HG03045 (cell line): ENCODE results near the gene APOF.
"Not testable (repeated sequence)": the region's sequence is repeated elsewhere in the genome, so short reads cannot be mapped to it uniquely, and the experiment has no call there.

Source experiments
- ATAC-seq: cut with Tn5 transposase; IDR thresholded peaks from one replicate; pipeline ENCODE4 v1.9.1; 2021; ENCODE audit warnings: mild to moderate bottlenecking, moderate library complexity; ENCODE audit not compliant: unreplicated experiment

The APOF gene

DNA sequence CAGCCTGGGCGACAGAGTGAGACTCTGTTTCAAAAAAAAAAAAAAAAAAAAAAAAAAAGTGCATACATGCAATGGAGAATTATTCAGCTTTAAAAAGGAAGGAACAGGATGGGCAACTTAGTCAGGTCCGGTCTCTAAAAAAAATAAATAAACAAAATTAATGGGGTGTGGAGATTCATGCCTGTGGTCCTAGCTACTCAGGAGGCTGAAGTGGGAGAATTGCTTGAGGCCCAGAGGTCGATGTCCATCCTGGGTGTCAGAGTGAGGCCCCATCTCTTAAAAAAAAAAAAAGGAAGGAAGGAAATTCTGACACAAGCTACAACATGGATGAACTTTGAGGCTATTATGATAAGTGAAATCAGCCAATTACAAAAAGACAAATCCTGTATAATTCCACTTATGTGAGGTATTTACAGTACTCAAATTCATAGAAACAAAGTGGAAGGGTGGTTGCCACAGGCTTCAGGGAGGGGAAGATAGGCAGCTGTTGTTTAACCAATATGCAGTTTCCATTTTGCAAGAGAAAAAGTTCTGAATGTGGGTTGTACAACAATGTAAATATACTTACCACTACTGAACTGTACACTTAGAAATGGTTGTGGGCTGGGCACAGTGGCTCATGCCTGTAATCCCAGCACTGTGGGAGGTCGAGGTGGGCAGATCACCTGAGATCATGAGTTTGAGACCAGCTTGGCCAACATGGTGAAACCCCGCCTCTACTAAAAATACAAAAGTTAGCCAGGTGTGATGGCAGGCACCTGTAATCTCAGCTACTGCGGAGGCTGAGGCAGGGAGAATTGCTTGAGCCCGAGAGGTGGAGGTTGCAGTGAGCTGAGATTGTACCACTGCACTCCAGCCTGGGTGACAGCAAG lies 12.3 kb upstream of the APOF start:
- peak; percentile 46 for ATAC-seq

DNA sequence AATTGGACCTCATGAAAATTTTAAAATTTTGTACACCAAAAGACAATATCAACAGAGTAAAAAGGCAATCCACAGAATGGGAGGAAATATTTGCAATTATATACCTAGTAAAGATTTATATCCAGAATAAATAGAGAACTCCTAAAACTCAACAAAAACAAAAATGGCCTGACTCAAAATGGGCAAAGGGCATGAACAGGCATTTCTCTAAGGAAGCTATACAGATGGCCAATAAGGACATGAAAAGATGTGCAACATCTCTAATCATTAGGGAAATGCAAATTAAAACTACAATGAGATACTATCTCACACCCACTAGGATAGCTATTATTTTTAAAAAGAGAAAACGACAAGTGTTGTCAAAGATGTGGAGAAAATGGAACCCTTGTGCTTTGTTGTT lies 10.9 kb upstream of the APOF start:
- ATAC-seq: no peak

DNA sequence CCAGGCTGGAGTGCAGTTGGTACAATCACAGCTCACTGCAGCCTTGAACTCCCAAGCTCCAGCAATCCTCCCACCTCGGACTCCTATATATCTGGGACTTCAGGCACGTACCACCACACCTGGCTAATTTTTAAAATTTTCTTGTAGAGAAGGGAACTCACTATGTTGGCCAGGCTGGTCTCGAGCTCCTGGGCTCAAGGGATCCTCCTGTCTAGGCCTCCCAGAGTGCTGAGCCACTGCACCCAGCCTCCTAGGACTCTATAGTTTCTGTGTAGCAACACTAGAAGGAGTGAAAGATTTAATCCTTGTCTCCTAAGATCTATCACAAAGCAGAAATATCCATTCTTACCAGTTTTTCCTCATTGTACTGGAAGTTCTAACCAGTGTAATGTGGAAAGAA lies 4.3 kb upstream of the APOF start:
- ATAC-seq: no peak

DNA sequence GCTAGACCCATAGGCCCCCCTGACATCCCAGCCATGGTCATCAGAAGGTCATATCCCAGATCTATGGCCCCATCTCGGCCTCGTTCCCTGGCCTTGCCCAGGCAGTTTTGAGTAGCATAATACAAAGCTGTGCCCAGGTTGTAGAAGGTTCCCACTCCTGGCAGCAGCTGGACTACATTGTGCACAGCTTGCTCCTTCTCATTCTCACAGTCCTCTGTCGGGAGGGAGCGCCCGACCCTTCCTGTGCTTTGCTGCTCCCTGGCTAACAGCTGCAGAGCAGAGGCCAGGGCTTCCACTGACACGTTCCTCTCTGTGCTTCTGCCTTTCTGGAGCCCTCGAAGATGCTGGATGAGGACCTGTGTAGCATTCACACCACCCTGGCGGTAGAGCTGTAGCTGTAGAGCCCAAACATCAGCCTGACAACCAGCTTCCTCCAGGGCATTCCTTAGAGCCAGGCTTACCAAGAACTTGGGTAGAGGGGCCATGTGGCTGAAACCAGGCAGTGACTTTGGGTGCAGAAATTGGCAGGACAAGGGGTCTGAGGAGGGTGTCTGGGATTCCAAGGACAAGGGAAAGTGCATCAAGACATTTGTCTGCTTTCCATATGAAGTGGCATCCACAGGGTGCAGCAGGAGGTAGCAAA lies 1.0 kb downstream of the APOF start:
- no peak for ATAC-seq

DNA sequence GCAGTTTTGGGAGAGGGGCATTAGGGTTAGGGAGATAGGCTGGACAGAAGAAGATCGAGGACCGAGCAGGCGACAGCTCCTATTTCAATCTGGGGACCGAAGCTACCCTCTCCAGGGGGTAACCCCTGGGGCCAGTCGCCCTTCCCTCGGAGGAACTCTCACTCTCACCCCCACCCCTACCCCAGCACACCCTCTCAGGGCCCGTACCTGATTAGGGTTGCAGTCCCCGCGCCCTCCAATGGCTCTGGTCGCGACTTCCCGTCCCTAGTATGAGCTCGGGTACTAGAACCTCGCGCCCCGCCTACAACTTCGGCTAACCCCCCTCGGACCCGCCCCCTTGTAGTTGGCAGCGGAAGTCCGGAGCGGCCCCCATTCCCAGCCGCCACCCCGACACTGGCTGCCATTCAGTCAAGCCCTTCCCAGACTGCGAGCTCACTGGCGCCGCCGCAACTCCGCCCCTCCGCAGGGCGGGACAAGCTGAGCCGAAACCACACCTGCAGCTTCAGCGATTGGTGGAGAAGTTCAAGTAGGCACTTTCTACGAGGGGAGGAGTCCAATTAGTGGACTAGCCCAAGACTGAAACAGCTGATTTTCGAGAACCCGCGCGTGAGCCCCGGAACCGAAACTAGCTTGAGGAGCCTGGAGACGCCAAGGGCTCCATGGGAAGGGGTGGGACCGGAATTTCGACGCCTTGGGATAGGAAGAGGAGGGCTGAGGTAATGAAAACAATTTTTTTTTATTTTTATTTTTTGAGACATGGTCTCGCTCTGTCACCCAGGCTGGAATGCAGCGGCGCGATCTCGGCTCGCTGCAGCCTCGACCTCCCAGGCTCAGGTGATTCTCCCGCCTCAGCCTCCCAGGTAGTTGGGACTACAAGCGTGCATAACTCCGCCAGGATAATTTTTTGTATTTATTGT lies 2.5 kb downstream of the APOF start, which contains the start of gene STAT2:
STAT2 (minus strand) TSS at position 257 of the 917 bp plus-strand sequence. CDS start 3,536 bp downstream, outside the sequence.
- peak; percentile 96 for ATAC-seq

DNA sequence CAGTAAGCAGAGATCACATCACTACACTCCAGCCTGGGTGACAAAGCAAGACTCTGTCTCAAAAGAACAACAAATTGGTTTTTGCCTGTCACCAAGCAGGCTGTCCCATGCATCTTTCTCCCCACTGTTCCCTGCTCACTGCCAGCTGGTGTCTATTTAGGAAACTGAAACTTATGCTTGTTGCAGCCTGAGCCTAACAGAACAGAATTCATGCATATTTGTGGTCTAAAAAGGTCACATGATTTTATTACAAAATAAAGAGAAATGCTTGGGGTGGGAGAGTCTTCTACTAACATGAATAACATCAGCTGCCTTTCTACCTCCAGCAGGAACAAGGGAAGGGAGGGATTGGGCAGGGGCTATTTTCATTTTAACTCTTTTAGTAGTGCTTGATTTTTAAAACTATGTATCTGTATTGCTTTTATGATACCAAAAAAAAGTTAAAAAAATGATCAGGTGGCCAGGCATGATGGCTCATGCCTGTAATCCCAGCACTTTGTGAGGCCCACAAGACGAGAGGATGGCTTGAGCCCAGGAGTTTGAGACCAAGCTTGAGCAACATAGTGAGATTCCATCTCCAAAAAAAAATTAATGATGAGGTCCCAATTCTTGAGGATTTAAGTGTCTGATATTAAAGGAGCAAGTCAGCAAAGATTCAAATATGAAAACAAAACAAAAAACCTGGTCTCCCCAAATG lies 3.7 kb downstream of the APOF start:
- ATAC-seq: no peak

DNA sequence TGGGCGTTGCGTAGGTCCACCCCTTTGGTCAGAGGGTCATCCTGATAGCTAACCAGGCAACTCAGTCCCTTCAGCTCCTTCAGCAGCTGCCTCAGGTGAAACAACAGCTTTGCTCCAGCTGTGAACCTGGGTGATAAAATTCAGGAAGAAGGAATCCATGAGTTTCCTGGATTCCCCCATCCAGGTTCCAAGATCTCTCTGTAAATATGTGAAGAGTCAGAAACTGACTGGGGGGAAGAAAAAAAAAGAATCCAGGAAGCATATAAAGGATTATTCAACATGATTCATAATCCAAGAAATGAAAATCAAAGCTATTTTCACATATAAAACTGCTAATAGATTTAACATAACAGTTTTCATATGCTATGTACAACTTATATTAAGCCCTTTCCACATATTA lies 11.3 kb downstream of the APOF start:
- ATAC-seq: no peak

DNA sequence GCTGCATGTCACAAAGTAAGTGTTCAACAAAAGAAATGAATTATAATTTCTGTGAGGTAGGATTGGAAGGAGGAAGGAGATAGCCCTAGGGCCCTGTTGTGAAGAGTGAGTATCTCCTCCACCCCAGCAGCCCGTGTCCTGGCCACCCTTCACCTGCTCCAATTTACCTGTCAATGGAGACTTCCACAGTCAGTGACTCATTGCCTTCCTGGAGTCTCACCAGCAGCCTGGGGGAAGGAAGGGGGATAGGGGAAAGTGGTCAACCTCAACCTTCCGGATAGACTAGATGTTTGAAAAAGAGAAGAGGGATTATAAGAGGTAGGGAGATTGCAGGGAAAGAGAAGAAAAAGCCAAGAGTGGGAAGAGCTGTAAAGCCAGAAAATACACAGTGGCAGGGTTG lies 12.0 kb downstream of the APOF start:
- no peak for ATAC-seq

DNA sequence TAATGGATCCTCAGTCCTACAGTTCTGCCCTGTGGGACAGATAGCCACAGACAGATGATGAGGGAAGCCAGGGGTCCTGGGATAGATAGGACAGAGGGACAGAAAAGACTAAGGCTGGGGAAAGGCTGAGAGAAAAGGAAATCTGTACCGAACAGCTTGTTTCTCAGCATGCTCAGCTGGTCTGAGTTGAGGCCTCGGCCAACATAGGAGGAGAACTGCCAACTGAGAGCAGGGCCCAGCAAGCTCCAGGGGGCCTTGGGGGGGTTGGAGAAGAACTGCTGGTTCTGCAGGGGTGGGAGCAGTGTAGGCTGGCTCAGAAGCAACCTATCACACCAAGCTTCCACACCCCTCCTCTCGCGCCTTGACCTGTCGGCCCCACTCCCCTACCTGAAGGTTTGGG lies 13.9 kb downstream of the APOF start:
- no peak for ATAC-seq

DNA sequence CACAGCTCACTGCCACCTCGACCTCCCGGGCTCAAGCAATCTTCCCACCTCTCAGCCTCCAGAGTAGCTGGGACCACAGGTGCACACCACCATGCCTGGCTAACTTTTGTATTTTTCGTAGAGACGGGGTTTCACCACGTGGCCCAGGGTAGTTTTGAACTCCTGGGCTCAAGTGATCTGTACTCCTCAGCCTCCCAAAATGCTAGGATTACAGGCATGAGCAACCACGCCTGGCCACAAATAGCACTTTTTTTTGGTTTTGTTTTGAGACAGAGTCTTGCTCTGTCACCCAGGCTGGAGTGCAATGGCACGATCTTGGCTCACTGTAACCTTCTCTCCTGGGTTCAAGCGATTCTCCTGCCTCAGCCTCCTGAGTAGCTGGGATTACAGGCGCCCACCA lies 15.4 kb downstream of the APOF start:
- ATAC-seq: not testable (repeated sequence)

DNA sequence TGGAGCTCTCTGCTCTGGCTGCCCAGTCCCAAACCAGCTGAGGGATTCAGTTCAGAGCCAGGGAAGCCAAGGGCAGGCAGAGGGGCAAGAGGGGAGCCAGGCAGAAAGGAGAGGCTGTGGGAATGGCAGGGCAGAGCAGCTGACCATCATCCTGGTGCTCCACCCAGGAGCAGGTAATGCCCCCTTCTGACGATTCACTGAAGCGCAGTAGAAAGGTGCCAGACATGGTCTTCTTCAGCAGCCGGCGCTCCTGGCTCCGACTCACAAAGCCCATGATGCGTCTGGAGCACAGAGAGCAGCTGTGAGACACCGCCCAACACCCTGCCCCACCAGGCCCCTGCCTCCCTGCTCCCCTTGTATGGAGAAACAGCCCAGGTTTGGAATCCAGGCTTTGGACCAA lies 16.0 kb downstream of the APOF start:
- ATAC-seq: no peak

DNA sequence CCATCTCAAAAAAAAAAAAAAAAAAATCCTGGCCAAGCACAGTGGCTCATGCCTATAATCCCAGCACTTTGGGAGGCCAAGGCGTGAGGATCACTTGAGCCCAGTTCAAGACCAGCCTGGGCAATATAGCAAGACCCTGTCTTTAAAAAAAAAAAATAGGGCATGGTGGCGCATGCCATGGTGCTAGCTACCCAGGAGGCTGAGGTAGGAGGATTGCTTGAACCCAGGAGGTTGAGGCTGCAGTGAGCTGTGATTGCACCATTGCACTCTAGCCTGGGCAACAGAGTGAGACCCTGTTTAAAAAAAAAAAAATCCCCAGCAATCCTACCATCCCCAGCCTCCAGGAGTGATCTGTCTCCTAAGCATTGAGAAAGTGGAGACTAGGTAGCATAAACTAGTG lies 20.4 kb downstream of the APOF start:
- ATAC-seq: not testable (repeated sequence)

DNA sequence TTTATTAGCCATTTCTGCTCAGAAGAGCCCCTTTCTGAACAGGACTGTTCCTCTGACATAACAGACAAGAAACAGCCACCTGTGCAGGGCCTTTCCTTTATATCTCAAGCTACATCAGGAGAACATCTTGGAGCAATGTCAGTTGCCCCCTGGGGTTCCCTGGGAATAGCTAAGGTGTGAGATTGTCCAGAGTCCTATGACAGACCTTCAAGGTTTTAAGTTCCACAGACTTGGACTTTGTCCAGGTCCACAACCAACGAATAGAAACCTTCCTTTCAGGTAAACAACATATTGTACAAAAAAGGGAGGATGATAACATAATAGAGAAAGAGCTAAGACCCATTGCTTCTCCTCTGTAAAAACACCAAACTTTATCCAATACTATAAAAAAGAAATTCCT lies 21.0 kb downstream of the APOF start:
- ATAC-seq: no peak

DNA sequence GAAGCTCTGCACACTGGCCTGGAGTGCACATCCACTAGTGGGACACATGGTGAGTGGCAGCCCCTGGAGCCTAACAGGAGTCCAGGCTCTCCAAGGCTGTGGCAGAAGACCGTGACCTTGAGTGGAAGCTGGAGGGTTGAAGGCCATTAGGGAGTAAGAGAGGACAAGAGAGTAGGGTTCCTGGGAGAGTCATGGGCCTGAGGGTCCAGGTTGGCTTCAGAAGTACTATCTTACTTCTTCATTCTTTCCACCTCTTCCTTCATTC lies 23.6 kb downstream of the APOF start:
- no peak for ATAC-seq

DNA sequence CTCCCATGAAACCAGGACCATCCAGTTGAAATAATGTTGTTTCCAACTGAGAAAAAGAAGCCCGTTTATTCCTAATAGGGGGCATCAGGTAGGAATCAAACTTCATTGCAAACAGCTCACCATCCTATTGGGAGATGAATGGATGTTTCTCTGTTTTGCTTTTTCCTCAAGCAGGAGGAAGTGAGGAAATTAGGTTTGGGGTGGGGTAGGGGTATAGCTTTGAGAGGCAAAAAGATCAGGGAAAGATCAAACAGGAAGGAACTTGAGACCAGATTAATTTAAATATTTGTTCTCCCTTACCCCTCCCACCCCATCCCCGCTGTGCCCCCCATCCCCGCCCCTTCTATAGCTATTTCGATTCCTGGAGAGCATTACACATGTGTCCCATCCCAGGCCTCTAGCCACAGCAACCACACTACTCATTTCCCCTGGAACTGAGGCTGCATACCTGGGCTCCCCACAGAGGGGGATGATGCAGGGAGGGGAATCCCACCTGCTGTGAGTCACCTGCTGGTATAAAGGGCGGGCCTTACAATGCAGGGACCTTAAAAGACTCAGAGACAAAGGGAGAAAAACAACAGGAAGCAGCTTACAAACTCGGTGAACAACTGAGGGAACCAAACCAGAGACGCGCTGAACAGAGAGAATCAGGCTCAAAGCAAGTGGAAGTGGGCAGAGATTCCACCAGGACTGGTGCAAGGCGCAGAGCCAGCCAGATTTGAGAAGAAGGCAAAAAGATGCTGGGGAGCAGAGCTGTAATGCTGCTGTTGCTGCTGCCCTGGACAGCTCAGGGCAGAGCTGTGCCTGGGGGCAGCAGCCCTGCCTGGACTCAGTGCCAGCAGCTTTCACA lies 24.1 kb downstream of the APOF start, which contains the start of gene IL23A:
IL23A (plus strand) TSS at position 577 of the 850 bp plus-strand sequence; CDS start at position 738, 161 bp downstream.
- no peak for ATAC-seq

DNA sequence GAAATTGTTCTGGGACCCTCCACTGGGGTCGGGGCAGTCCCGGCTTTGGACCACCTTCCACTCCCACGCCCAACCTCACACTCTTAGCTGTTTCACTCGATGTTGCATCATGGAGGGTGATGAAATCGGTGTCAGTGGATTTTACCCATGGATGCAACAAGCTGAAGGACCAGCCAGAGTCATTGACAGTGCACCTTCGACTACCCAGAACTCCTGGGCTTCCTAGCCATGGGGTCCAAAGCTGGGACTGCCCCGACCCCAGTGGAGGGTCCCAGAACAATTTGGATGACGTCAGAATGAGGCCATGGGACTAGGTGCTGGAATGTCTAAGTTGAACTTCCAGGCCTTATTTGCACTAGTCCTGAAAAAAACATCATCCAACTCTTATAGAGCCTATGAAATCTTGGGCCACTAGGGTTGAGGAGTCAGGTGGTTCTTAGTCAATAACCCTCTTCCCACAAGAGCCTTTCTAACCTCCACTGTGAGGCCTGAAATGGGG lies 24.9 kb downstream of the APOF start:
- ATAC-seq: no peak

DNA sequence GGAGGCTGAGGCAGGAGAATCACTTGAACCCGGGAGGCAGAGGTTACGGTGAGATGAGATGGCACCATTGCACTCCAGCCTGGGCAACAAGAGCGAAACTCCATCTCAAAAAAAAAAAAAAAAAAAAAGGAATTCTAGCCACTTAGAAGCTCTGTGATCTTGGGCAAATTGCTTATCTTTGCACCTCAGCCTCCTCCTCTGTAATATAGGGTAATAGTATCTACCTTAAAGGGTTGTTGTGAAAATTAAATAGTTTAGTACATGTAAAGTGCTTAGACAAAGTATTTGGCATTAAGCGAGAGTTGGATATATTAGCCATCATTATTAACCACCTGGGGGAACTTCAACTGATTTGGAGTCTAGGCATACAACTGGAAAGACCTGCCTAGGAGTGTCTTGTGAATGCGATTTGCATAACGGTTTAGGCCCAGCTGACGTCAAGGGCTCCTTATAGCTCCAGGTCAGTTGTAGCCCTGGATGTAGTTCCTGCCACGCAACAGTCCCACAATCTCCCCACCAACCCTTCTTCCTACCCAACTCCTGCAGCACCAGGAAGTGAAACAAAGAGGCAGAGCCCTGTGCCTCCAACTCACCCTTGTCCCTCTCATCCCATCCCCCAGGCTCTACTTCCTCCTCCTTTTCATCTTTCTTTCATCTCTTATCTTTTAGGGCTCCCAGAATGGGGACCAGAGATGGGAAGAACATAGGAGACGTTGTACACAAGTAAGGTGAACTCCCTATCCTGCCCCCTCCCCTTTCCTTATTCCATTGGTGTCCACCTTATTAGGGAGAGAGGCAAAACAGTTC lies 26.1 kb downstream of the APOF start:
- ATAC-seq: no peak

DNA sequence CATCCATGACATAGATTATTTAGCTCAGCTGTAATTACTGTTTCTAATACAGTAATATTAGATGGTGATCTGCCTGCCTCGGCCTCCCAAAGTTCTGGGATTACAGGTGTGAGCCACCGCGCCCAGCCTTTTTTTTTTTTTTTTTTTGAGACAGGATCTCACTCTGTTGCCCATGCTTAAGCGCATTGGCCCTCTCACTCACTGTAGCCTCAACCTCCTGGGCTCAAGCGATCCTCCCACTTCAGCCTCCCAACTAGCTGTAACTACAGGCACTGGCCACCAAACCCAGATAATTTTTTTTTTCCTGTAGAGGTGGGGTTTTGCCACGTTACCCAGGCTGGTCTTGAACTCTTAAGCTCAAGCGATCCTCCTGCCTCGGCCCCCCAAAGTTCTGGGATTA lies 27.1 kb downstream of the APOF start:
- ATAC-seq: not testable (repeated sequence)

DNA sequence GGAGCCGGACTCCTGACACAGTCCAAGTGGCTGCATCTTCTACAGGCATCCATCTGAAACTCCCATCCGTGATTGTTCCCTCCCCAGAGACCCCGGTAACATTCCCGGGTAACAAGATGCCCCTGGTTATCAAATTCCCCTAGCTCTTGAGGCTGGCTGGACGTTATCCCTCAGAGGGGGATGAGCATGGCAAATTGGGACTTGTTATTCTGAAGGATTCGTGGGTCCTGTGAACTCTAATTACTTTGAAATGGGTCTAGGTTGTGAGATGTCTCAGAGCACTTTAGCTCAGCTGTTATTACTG lies 28.2 kb downstream of the APOF start:
- no peak for ATAC-seq
